Muscle layer of colon (tissue), 2 donors: ENCODE data around the gene A1BG.
A peak's percentile ranks its signal among the peaks of the same experiment; 100 is the strongest.

Source experiments
- H3K27ac ChIP-seq: one replicate; pipeline ENCODE4 v1.7.0; 2013; ENCODE audit warnings: low read depth, mild to moderate bottlenecking, low read length, moderate library complexity
- H3K27me3 ChIP-seq, 2 donors: one replicate each; pipeline ENCODE4 v1.7.0; 2013; ENCODE audit warnings: low read length in 2 of 2, mild to moderate bottlenecking in 2 of 2; ENCODE audit not compliant: insufficient read depth in 2 of 2, control insufficient read depth in 1 of 2
- H3K36me3 ChIP-seq: one replicate; pipeline ENCODE4 v1.7.0; 2013; ENCODE audit warnings: mild to moderate bottlenecking, low read length; ENCODE audit not compliant: insufficient read depth
- H3K4me1 ChIP-seq: one replicate; pipeline ENCODE4 v1.7.0; 2013; ENCODE audit warnings: mild to moderate bottlenecking, low read length; ENCODE audit not compliant: insufficient read depth
- H3K4me3 ChIP-seq, 2 donors: one replicate each; pipeline ENCODE4 v1.7.0; 2013; ENCODE audit warnings: low read length in 2 of 2, low read depth in 1 of 2, mild to moderate bottlenecking in 1 of 2, moderate library complexity in 1 of 2
- H3K9ac ChIP-seq: one replicate; pipeline ENCODE4 v1.7.0; 2013; ENCODE audit warnings: low read length
- H3K9me3 ChIP-seq: one replicate; pipeline ENCODE4 v1.7.0; 2013; ENCODE audit warnings: mild to moderate bottlenecking, low read length
- donor health status: abdominal sarcoma.
- donor health status: Adenocarcinoma of cecum.

The A1BG gene, protein sequence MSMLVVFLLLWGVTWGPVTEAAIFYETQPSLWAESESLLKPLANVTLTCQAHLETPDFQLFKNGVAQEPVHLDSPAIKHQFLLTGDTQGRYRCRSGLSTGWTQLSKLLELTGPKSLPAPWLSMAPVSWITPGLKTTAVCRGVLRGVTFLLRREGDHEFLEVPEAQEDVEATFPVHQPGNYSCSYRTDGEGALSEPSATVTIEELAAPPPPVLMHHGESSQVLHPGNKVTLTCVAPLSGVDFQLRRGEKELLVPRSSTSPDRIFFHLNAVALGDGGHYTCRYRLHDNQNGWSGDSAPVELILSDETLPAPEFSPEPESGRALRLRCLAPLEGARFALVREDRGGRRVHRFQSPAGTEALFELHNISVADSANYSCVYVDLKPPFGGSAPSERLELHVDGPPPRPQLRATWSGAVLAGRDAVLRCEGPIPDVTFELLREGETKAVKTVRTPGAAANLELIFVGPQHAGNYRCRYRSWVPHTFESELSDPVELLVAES

DNA sequence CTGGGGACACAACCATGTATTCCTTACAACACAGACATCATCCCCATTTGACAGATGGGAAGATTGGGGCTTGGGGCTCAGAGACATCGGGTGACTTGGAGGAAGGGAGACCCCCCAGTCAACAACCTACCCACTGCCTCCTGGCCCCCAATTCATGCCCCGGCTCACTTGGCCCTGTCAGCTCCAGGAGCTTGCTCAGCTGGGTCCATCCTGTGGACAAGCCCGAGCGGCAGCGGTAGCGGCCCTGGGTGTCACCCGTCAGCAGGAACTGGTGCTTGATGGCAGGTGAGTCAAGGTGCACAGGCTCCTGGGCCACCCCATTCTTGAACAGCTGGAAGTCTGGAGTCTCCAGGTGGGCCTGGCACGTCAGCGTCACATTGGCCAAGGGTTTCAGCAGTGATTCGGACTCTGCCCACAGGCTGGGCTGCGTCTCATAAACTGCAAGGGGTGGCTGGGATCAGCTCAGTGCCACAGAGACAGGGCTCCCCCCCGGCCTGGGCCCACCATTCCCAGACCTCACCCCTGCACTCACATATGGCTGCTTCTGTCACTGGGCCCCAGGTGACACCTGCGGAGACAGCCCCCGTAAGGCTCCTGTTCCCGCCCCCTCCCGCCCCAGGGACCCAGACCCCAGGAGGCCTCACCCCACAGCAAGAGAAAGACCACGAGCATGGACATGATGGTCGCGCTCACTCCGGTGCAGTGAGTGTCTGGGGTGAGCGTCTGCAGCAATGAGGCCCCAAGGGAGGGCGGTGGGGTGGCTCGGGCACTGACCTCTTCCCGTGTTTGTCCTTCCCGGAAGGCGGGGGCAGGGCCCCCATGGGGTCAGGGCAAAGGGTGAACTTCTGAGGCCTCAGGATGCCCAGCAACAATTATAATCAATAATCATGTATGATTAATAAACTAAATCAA lies at the start of gene A1BG:
TSS of gene A1BG (minus strand) at position 733 of the 912 bp plus-strand sequence. CDS start at position 678, 55 bp downstream.
- H3K9ac ChIP-seq, result no peak within 1 kb of the TSS
- H3K27me3 ChIP-seq, result peaks cover 29 to 78% of the 10 kb centered on the region in 2 donors
- H3K4me1 ChIP-seq, result no peaks in the 10 kb centered on the region
- H3K36me3 ChIP-seq, result no peaks in the 10 kb centered on the region
- no peaks in the 10 kb centered on the region for H3K9me3 ChIP-seq
- H3K4me3 ChIP-seq, result no peak within 1 kb of the TSS
- no peak within 1 kb of the TSS for H3K27ac ChIP-seq

DNA sequence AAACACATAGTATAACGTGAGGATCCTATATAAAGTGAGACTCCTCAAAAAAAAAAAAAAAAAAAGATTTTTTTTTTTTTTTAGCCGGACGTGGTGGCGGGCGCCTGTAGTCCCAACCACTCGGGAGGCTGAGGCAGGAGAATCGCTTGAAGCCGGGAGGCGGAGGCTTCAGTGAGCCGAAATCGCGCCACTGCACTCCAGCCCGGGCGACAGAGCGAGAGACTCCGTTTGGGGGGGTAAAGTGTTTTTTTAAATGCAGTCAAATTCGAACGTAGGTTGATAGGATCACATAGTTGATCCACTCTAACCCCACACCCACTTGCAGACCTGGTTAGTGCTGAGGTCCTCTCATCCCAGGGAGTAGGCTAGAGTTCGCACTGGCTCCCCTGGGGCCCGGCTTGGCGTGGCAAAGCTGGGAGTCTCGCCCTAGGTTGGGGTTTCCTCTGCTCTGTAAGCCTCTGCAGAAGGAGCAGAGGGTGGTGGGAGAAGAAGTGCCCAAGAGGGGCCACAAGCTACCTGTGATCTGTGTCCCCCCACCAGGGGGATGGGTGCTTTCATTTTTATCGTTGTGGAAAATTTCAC lies 48.6 kb upstream of the A1BG start:
- no peak overlapping the region for H3K9ac ChIP-seq
- H3K9me3 ChIP-seq, result no peaks in the 10 kb centered on the region
- H3K4me3 ChIP-seq, result peak overlapping the region; percentile 47 to 66
- H3K27ac ChIP-seq, result peak overlapping the region; percentile 76
- H3K27me3 ChIP-seq, result peaks cover 15% of the 10 kb centered on the region in 2 donors
- peaks cover 12% of the 10 kb centered on the region for H3K4me1 ChIP-seq
- no peaks in the 10 kb centered on the region for H3K36me3 ChIP-seq

DNA sequence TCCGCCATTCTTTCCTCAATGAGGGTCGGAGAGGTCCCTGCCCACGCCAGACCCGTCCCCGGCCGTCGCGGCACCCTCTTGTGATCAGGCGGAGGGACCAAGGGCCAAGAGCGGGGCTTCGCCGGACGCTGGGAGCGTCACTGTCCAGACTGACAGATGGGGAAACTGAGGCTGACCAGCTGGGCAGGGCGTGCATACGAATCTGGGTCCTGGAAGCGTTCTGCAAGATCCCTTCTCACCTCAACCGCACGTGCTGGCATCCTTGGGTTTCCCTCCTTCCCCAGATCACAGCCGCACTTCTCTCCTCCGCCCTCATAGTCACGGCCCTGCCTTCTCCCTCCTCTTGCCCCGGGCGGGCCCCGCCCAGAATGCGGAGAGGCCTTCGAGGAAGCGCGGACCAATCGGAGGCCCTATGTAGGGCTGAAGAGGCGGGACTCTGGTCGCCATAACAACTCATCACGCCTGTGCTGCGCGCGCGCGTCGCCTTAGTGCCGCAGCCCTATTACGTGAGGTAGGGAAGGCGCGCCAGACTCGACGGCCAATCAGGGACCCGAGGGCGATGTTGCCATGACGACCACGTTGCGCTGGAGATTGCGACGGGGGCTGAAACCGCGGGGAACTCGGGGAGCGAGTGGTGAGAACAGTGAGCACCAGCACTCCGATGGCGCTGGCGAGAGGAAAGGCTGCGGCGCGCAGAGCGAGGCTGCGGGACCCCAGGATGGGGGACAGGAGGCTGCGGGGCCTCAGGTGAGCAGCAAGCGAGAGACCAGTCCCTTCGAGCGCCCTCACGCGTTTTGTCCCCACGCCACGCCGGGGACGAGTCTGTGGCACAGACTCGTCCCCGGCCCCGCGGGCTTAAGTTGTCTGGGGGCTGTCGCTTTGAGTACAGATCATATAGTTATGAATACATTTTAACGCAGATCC lies 47.9 kb upstream of the A1BG start:
- no peaks in the 10 kb centered on the region for H3K9me3 ChIP-seq
- no peaks in the 10 kb centered on the region for H3K36me3 ChIP-seq
- peaks cover 10% of the 10 kb centered on the region for H3K4me1 ChIP-seq
- H3K4me3 ChIP-seq, result peak overlapping the region; percentile 66 to 82
- H3K27me3 ChIP-seq, result peaks cover 17 to 21% of the 10 kb centered on the region in 2 donors
- peak overlapping the region; percentile 76 for H3K27ac ChIP-seq
- peak overlapping the region; percentile 44 for H3K9ac ChIP-seq

DNA sequence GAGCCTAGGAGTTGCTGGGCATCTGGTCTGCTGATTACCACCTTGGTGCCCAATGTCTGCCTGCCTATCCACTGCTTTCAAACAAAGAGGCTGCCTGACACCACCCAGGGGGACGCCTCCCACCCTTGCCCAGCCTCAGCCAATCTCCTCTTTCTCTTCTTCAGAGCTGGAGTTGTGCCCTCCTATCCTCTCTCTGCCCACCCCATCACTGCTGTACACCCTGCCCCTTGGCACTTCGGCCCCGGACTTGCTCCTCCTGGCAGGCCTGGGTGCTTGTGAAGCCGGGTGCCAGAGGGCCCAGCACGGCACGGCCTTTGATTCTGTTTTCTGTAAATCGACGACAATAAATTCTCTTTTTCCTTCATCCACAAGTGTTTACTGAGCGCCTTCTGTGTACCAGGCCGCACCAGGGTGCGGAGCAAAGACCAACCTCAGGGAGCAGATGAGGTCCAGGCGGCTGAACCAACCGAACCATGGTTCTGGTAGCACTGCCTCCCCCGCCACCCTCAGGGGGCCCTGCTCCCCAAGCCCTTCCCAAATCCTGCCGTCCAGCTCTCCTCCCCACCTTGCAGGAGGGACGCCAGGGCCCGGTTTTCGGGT lies 47.1 kb upstream of the A1BG start:
- Histone ChIP-seq H3K9ac (peak overlapping the region; percentile 44), H3K9me3 (no peaks in the 10 kb centered on the region), H3K27me3 (peaks cover 23 to 28% of the 10 kb centered on the region in 2 donors), H3K4me3 (peak overlapping the region; percentile 60 to 82), H3K4me1 (peaks cover 10% of the 10 kb centered on the region), H3K27ac (no peak overlapping the region), H3K36me3 (no peaks in the 10 kb centered on the region)

DNA sequence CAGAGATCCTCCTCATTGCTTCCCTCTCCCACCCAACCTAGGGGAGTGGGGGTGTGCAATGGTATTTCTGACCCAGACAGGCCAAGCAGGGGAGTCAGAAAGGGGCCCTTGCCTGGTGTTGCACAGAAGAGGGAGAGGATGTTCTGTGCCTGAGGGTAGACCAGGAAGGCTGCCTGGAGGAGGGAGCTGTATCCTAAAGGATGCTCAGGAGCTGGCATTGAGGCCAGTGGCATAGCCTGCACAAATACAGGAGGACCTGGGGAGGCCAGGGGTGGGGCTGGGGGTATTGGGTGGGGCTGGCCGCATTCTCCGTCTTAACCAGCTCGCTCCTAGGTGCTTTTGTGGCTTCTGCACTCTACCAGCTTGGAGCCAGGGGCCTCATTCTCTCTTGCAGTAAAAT lies 46.6 kb upstream of the A1BG start:
- no peak overlapping the region for H3K27ac ChIP-seq
- peaks cover 10% of the 10 kb centered on the region for H3K4me1 ChIP-seq
- no peaks in the 10 kb centered on the region for H3K9me3 ChIP-seq
- no peak overlapping the region for H3K4me3 ChIP-seq
- H3K36me3 ChIP-seq, result peaks cover 1% of the 10 kb centered on the region
- no peak overlapping the region for H3K9ac ChIP-seq
- peaks cover 24 to 30% of the 10 kb centered on the region in 2 donors for H3K27me3 ChIP-seq

DNA sequence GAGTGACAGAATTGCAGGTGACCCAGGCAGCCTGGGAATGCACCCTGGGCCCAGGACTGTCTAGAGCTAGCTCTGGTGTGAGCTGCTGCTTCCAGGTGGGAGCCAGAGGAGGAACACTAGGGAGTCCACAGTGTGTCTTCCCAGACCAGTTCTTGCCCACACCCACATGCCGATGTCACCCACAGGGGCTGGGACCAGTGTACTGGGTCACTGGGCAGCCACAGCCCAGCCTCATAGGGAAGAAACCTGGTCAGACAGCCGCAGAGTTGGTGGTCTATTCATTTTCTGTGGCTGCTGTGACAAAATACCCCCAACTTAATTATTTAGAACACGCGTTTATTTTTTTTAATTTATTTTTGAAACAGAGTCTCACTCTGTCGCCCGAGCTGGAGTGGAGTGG lies 45.3 kb upstream of the A1BG start:
- peaks cover 15% of the 10 kb centered on the region for H3K36me3 ChIP-seq
- H3K4me3 ChIP-seq, result no peak overlapping the region
- H3K27me3 ChIP-seq, result peaks cover 24 to 30% of the 10 kb centered on the region in 2 donors
- H3K4me1 ChIP-seq, result peaks cover 10% of the 10 kb centered on the region
- no peak overlapping the region for H3K9ac ChIP-seq
- H3K9me3 ChIP-seq, result no peaks in the 10 kb centered on the region
- H3K27ac ChIP-seq, result no peak overlapping the region

DNA sequence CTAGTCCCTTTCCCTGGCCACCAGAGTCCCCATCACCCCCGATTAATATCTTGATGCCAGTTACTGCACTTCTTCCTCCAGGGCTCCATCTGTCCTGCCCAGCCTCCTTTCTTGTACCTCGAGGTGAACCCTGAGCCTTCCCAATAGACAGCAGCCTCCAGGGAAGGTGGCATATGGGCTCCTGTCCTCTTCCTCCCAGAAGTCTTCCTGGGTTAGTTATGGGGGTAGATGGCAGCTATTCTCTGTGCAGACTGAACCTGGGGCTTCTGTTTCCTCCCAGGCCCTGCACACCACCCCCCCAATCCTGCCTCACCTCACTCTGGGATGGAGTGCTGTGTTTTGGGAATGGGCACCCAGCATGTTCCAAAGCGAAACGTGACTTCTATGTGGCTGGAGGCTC lies 44.8 kb upstream of the A1BG start:
- no peak overlapping the region for H3K27ac ChIP-seq
- peaks cover 24 to 30% of the 10 kb centered on the region in 2 donors for H3K27me3 ChIP-seq
- peaks cover 10% of the 10 kb centered on the region for H3K4me1 ChIP-seq
- H3K36me3 ChIP-seq, result peaks cover 20% of the 10 kb centered on the region
- H3K9ac ChIP-seq, result no peak overlapping the region
- H3K4me3 ChIP-seq, result no peak overlapping the region
- H3K9me3 ChIP-seq, result no peaks in the 10 kb centered on the region

DNA sequence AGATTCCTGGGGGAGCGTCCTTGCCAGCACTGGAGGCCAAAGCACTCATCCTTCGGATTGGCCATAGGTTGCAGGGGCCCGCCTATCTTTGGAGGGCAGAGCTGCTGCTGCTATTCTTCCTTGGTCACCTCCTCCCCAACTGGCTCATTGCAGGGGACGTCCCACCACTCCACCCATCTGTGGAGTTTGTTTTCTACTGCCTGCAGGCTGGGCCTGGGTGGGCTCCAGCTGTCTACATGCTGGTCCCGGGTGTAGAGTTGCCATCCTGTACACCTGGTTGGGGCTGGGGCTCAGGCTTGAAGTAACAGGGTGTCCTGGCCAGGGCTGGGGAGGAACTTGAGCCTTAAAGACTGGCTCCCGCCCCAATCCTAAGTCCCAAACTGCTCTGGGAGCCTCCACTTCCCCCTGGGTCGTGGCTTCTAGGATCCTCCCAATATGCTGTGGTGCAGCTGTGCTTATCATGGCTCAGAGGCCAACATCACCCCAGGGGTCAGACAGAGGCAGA lies 44.3 kb upstream of the A1BG start:
- Histone ChIP-seq H3K27ac (no peak overlapping the region), H3K4me3 (no peak overlapping the region), H3K9ac (no peak overlapping the region), H3K36me3 (peaks cover 25% of the 10 kb centered on the region), H3K27me3 (peaks cover 24 to 30% of the 10 kb centered on the region in 2 donors), H3K9me3 (no peaks in the 10 kb centered on the region), H3K4me1 (peaks cover 10% of the 10 kb centered on the region)

DNA sequence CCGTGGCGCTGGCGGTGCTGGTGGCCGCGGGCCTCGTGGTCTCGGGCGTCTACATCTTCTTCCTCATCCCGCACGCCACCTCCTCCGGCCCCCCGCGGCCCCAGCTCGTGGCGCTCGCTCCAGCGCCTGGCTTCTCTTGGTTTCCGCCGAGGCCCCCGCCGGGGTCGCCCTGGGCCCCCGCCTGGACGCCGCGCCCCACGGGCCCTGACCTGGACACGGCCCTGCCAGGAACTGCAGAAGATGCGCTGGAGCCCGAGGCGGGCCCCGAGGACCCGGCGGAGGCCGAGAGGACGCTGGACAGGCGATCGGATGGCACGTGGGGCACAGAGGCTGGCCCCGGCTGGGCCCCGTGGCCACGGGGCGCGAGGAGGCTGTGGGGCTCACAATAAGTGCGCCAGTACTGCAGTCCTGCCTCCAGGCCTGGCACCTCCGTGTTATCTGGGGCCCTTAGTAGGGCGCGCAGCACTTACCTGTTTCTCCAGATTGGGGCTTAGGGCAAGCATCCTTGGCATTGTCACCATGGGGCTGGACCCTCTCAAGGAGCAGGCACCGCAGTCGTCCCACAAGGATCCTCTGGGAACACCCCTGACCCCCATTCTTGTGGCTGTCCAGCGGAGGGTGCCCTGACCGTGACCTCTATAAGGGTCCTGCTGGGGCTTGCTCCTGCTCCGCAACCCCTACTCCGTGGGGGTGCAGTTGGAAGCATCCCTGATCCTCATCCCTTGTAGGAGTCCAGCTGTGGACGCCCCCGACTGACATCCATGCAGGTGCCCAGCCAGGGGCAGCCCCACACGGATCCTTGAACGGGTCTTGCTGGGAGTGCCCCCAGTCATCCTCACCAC lies 43.6 kb upstream of the A1BG start:
- peaks cover 24 to 30% of the 10 kb centered on the region in 2 donors for H3K27me3 ChIP-seq
- no peaks in the 10 kb centered on the region for H3K9me3 ChIP-seq
- H3K27ac ChIP-seq, result no peak overlapping the region
- peaks cover 10% of the 10 kb centered on the region for H3K4me1 ChIP-seq
- no peak overlapping the region for H3K4me3 ChIP-seq
- peaks cover 27% of the 10 kb centered on the region for H3K36me3 ChIP-seq
- no peak overlapping the region for H3K9ac ChIP-seq
